Stimulated activated CD8-positive, alpha-beta memory T cell treated with anti-CD3 and anti-CD28 coated beads, Interleukin-15, amount 100 ng/mL, for 4 hours (primary cell): Measurements from ENCODE around the gene ZNF549.

ENCODE experiments used
- DNase-seq, 2 donors: peaks; one replicate each; pipeline ENCODE4 v3.0.0-alpha.2; 2020; ENCODE audit warnings: low read depth in 2 of 2

Gene ZNF549

DNA sequence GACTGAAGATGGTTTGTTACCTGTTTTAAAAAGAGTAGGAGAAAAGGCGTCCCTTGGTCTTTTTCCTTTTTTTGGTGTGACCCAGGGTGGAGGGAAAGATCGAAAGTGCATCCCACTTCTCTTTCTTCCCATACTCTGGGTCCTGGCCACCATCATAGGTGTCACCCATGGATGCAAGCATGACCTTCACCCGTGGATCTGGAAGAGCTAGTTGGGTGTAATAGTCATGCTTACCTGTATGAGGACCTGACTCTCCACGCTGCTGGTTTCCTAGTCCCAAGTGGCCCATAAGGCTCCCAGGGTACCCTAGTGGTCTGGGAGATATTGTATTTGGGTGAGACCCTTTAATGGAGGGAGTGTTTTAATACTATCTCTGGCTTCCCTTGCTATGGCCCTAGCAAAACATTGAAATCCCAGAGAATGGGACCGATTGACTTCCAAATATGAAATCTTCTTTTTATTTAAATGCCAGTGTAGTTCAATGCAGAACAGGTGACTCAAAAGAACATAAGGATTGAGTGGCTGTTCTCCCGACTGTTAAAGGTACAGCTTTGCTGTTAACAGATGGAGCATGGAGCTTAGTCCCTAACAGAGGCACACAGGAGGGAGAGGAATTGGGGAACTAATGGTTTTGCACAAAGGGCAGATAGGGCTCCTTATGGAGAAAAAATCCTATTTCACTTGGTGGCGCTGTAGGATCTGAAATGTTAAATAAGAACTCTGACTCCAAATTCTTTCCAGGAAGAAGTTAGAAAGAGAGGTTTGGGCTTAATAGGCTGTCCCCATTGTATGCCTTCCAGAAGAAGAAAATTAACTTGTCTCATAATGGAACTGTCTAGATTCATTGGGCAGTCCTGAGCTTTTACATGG is 39.5 kb downstream of the ZNF549 start:
- no peak for DNase-seq

DNA sequence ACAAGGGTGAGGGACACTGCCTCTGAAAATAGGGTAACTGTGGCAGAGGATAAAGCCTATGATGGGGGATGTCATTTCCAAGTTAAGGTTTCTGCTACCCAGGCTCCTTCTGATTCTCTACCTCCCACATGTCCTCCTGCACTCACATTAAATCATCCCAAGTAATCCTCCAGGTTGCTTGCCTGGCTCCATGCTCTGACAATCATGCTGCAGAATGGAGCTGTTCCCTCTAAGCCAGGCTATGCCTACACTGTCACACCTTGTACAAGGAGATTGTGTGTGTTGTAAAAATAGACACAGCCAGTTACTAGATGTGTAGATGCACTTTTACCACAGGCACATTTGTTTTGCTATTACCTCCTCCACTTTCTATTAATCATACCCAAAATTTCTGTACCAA is 43.6 kb downstream of the ZNF549 start:
- no peak for DNase-seq

GRCh38 chr19:57572415-57572947 is 45.3 kb downstream of the ZNF549 start:
- DNase-seq: no peak

DNA sequence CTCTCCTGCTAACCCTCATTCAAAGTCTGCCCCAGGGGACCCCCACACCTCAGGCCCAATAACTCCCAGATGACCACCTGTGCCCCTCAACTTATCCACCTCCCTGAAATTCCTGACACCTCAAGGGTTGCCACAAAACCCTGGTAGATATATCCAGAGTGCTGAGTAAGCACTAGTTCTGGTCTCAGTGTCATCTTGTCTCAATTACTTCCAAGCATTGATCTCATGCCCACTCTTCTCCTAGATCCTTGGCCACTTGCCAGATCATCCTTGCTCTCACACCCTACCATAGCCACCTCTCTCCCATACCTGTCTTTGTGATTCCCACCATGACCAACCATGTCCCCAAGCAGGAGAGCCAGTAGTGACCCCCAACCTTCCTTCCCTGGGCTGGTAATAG is 49.5 kb downstream of the ZNF549 start:
- no peak for DNase-seq

GRCh38 chr19:57578487-57579205 is 51.5 kb downstream of the ZNF549 start, which contains the start of gene ZNF416:
TSS of gene ZNF416 (minus strand) at chr19:57578911. CDS start at chr19:57578704, 207 bp downstream.
- DNase-seq: peak; percentile 86 to 95

- DNase-seq: no peak
These were observed 56.0 kb downstream of the ZNF549 start for GRCh38 chr19:57583104-57583520.

- peak; percentile 74 to 81 for DNase-seq
These were observed 56.6 kb downstream of the ZNF549 start, which contains the start of gene ZIK1 for GRCh38 chr19:57583521-57584416. TSS of gene ZIK1 (plus strand) at chr19:57584145. CDS start at chr19:57584357, 212 bp downstream.

GRCh38 chr19:57587529-57587928 is 60.4 kb downstream of the ZNF549 start:
- no peak for DNase-seq

- no peak for DNase-seq
These were observed 72.2 kb downstream of the ZNF549 start for GRCh38 chr19:57599377-57599760.

DNA sequence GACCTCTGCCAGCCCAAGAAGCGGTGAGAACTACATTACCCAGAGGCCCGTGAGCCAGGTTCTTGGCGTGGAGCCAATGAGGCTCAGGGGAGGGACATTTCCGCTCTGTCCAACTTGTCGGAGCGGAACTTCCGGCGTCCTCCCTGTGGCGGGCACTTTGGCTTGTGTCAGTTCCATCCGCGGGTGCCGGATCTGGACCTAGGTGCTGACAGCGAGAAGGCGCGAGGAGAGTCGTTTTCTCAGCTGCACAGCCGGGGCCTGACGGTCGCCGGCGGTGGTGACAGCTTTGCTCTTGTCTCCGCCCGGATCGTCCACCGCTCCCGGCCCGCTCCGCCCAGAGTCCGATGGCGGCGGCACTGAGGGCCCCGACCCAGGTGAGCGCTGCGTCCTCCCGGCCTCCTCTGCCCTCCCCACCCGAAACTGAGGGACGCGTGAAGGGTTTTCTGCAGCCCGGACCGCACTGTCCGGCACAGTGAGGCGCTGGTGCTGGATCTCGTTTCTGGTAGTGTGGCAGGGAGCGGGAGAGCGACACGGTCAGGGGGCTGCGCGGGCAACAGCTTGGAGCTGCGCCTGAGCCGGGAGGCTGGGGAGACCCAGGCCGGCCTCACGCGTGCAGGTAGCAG is 72.7 kb downstream of the ZNF549 start, which contains the start of gene ZNF530:
Gene ZNF530 (plus strand): TSS at position 125 of the 623 bp plus-strand sequence. CDS start 4,461 bp downstream, outside the sequence.
- DNase-seq: peak; percentile 73 to 75

DNA sequence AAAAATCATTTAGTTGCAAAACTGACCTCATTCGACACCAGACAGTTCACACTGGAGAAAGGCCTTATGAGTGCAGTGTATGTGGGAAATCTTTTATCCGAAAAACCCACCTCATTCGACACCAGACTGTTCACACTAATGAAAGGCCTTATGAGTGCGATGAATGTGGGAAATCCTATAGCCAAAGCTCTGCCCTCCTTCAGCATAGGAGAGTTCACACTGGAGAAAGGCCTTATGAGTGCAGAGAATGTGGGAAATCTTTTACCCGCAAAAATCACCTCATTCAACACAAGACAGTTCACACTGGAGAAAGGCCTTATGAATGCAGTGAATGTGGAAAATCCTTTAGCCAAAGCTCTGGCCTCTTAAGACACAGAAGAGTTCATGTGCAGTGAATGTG is 79.8 kb downstream of the ZNF549 start:
- no peak for DNase-seq
